ENCODE measurements around the gene CNIH2.
A peak's percentile ranks its signal among the peaks of the same experiment; 100 is the strongest.
"Not testable (repeated sequence)": the region's sequence is repeated elsewhere in the genome, so short reads cannot be mapped to it uniquely, and the experiment has no call there.

The CNIH2 gene

DNA sequence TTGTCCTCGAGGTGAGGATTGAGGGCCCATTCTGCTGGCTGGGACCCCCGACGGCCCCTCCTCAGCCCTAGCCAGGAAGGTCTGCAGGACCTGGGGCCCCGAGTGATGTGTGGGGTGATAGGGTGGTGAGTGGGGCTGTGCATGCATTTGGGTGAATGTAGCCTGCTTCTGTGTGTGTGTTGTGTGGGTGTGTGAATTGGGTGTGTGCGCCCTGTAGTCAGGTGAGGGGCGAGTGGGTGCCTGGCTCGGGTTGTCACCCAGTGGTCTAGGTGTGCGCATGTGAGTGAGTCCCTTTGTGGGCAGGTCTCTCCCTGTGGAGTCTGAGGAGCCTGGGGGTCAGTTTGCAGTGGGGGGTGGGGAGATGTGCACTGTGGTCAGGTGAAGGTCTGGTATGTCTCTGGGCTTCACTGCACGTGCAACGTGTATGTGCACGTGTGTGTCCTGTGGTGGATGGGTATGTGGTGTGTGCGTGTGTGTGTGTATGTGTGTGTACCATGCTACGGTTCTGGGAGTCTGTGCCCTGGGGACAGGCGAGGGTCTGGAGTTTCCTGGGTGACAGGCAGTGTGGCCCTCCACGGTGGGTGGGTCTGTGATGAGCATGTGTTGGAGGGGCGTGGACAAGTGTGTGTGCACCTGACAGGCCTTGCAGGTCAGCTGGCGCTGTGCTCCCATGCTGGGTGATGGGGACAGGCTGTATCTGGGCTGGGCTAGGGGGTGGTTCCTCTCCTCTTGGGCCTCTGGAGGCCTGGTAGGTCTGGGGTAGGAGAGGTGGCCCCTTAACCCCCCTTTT lies 14.8 kb downstream of the CNIH2 start:
- no peak for DNase-seq

DNA sequence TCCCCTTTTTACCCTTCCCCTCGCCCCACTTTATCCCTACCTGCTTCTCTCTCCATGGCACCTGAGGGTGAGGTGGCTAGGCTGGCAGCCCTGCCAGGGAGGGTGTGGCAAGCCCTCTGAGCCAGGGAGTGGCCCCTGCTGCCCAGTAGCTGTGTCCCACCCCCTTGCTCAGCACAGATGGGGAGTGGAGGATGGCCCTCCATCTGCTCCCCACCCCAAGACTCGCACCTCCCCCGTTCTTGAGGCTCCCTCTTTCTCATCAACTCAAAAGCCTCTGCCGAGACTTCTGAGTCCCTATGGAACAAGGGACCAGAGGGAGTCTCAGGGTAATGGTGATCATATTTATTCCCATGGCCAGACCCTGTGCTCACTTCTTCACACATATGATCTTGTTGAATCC lies 15.4 kb downstream of the CNIH2 start:
- DNase-seq, result no peak

DNA sequence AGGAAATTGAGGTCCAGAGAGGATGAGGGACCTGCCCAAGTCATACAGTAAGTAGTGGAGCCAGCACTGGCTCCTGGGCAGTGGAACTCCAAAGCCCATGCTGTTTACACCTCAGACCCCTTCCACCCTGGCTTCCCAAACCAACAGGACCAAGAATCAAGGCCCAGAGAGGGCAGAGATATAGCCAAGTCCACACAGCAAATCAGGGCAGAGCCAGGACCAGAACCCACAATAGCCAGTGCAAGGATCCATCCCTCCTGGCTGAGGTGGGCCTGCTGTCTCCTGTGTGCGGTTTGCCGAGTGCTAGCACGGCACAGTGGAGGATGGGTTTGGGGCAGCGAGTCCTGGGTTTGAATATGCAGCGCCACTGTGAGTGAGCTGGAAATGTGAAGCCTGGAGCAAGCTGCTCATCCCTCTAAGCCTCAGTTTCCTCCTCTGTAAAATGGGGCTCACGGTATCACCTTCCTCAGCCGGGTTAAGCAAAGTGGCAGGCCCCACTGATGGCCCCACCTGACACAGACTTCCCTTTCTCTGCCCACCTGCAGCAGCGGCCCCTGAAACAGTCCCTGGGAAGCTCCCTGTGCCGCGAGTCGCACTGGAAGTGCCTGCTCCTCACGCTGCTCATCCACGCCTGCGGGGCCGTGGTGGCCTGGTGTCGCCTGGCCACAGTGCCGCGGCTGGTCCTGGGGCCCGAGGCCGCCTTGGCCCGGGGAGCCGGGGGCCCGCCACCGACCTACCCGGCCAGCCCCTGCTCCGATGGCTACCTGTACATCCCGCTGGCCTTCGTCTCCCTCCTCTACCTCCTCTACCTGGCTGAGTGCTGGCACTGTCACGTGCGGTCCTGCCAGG lies 16.0 kb downstream of the CNIH2 start:
- DNase-seq, result no peak

DNA sequence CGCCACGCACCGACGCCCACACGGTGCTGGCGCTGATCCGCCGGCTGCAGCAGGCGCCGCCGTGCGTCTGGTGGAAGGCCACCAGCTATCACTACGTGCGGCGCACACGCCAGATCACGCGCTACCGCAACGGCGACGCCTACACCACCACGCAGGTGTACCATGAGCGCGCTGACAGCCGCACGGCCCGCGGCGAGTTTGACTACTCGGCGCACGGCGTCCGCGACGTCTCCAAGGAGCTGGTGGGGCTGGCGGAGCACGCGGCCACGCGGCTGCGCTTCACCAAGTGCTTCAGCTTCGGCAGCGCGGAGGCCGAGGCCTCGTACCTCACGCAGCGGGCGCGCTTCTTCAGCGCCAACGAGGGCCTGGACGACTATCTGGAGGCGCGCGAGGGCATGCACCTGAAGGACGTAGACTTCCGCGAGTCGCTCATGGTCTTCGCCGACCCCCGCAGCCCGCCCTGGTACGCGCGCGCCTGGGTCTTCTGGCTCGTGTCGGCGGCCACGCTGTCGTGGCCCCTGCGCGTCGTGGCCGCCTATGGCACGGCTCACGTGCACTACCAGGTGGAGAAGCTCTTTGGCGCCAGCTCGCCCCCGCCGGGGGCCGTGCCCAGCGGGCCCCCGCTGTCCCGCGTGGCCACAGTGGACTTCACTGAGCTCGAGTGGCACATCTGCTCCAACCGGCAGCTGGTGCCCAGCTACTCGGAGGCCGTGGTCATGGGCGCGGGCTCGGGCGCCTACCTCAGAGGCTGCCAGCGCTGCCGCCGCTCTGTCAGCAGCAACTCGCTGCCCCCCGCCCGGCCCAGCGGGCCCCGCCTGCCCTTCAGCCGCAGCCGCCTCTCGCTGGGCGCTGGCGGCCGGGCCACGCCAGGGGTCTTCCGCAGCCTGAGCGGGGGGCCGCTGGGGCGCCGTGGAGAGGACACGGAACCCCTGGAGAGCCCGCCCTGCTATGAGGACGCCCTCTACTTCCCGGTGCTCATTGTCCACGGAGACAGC lies 16.9 kb downstream of the CNIH2 start:
- DNase-seq, result no peak

DNA sequence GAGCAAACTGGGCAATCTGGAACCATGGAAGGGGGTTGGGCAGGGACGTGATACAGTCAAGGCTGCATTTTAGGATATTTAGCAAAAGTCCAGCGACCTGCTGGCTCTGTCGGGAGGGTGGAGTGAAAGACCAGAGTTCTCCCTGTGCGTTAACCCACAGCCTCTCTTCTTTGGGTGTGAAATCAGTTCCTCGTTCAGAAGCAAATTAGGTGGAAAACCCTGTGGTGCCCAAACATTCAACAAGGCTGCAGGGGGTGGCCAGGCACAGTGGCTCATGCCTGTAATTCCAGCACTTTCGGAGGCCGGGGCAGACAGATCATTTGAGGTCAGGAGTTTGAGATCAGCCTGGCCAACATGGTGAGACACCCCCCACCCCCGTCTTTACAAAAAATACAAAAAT lies 19.6 kb downstream of the CNIH2 start:
- DNase-seq, result no peak

DNA sequence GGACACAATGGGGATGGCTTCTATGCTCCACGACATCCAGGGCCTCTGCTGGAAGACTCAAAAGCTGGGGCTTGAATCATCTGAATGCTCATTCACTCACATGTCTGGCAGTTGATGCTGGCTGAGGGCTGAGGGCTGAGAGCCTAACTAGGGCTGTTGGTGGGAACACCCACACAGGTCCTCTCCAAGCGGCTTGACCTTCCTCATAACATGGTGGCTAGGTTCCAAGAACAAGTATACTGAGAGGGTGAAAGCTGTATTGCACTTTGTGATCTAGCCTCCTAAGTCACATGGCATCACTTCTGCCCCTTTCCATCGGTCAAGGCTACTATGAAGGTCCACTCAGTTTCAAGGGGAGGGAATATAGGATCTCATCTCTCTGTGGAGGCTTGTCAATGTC lies 21.2 kb downstream of the CNIH2 start:
- no peak for DNase-seq

DNA sequence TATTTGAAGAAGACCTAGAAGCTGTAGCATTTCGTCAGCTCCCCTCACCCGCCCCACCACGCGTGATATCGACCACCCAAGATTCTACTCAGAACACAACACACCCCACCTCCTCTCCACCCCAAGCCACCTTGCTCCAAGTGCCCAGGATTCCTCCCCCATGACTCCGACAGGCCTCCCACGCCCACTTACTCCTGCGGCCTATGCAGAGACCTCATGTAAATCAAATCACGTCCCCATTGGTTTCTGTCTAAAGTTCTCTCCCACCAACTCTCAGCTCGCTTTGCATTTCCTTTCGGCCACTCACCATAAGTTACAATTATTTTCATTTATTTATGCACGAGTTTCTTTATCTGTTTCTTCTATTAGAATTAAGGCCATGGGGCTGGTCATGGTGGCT lies 24.7 kb downstream of the CNIH2 start:
- DNase-seq, result no peak

DNA sequence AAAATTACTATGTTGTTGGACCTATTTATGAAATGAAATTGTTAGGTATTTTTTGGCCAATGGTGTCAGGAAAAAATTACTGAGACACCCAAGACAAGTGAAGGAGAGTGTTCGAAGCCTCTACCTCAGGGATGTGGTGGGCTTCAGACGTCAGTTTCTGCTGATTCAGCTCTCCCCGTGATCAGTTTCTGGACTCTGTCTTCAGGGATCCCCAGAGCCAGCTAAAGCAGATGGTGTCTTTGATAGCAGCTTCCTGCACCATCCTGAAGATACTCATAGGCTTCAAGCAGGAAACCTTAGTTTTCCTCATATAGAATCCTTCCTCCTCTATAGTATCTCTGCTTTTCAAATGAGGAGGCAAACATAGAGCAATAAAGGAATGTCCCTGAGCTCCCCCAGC lies 31.5 kb downstream of the CNIH2 start:
- no peak for DNase-seq

DNA sequence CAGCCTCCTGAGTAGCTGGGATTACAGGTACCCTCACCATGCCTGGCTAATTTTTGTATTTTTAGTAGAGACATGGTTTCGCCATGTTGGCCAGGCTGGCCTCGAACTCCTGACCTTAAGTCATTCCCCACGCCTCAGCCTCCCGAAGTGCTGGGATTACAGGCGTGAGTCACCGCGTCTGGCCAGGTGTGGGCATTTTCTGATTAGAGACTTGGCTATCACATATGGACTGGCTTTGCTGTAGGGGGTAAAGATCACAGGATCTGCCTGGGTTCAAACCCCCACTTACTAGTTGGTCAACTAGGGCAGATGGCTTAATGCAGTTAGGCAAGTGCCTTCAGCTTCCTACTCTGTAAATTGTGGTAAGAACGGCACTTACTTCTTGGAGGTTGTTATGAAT lies 32.3 kb downstream of the CNIH2 start:
- DNase-seq, result no peak

DNA sequence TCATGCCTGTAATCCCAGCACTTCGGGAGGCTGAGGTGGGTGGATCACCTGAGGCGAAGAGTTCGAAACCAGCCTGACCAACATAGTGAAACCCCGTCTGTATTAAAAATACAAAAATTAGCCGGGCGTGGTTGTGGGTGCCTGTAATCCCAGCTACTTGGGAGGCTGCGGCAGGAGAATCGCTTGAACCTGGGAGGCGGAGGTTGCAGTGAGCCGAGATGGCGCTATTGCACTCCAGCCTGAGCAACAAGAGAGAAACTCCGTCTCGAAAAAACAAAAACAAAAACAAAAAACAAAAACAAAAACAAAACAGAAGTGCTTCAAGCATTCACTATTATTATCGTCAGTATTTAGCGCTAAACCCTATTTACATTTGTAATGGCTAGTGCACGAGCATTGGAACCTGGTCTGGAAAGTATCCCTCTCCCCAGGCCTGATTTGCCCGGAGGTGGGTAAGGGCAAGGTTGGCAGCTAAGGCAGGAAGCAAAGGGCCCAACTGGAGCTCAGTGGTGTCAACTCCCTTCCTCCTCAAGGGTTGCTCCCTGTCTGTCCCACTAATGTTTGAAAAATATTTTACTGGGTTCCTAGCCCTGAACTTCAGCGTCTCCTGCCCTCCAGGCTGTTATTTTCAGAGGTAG lies 32.9 kb downstream of the CNIH2 start:
- DNase-seq, result not testable (repeated sequence)

DNA sequence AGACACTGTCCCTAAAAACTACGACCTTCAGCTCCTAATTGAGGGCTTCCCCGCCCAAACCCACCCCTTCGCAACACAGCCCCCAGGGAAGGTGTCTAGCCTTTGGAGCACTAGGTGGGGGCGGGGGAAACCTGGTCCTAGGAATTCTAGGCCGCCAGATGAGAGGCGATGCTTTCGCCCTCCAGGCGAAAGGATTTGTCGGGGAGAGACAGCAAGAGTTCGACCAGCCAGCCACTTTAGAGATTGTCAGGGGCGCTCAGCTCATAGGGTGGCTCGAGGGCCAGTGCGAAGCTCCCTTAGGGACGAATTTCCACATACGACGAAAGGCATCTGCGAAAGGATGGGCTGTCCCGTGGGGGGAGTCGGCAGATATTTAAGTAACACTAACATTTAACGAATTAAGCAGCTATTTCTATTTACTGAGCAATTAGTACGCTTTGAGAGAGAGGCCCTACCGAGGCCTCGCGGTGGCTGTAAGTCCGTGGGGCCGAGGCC lies 33.5 kb downstream of the CNIH2 start:
- no peak for DNase-seq

DNA sequence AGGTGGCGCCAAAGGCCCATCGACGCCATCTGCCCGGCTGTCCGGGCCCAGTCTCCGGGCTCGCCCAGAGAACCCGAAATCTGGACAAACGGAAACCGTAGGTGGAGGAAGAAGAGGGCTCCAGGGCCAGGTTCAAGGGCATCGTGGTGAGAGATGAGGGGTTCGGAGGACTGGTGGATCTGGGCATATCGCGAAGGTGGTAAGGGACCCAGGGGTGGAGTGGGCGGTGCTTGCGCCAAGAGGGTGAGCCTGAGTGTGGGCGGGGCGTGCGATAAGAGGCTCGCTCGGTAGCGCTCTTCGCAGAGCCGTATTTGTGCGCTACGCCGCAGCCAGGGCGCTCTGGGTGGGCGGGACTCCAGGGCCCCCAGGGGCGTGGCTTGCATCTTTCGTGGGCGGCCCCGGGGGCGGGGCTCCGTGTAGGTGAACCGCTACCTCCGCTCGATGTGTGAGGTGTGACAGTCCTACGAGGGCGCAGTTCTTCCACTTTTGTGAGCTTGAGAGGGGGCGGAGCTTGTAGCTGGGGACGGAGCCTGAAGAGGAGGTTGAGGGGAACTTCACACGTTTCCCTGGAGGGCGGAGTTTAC lies 34.1 kb downstream of the CNIH2 start:
- DNase-seq, result peak; percentile 99

DNA sequence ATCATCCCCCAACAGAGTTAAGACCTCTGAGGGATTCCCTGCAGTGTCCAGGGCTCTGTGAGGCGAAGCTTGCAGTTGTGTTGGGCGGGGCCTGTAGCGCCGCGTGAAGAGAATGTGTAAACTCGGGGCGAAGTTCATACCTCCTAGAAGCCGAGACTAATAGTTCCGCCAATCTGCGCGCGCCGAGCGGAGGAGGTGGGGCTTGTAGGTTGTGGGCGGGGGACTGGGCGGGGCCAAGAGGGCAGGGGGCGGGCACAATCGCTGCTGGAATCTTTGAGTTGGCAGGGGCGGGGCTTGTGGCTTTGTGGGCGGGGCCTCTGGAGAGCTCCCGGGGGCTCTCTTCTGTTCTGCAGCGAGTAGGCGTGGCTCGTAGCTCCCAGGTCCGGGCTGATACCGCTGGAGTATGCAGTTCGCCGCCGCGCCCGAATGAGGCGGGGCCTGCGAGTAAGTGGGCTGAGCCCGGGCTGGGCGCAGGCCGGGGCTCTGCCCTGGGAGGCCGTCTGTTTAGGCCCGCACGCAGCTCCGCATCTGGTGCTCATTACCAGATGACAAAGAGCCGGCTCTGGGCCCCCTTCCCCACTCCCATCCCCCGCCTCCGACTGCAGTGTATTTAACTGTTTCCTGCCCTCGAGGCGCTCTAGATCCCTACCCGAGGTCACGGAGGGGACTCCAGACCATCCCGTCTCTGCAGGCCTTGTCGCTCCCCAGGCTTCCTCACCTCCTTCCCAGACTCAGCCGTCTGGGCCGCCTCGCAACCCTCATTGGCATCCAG lies 34.8 kb downstream of the CNIH2 start:
- peak; percentile 99 for DNase-seq

DNA sequence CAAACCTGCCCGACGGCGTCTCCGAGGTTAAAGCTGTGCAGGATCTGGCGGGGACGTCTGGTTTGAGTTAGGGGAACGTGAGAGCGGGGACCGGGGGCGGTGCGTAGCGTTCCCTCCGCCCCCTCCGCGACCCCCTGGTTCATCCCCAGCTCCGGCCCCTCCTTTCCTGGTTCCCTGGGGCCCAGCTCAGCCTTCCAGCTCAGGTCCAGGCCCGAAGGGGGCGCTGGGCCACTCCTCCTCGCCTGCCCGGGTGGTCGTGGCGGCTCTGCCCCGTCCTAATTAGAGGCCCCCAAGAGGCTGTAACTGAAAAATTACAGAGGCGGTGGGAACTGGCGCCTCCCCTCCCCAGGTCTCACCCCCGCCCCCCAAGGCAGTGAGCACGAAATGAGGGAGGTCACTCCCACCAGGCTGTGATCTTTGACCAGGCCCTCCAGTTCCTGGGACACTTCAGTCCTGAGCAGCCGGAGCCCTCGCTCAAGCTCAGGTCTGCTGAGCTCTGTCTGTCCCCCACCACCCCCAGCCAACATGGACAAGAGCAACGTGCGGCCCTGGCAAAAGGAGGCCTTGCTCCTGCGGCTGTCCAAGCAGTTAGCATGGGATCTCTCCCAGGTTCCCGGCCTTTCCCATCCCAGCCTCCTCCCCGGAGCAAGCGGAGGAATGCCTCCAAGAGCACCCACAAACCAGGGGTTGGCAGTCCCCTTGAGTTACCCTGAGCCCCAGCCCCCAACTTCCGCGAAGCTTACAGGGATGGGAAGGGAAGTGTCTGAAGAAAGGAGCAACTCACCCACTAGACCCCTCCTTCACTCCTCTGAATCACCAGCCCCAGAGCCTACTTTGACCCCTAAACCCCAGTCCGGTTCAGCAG lies 35.6 kb downstream of the CNIH2 start:
- DNase-seq, result no peak

DNA sequence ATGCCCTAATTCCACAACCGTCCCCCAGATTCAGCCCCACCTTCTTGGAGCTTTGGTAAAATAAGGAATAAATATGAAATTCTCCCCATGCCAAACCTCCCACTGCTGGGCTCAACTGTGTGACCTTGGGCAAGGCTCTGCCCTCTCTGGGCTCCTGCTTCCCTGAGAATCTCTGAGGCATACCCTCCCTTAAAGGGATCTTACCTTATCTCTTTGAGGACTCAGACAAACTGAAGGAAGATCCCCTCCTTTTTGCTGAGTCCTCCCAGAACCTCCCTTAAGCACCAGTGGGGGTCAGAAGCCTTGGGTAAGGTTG lies 36.2 kb downstream of the CNIH2 start:
- no peak for DNase-seq

DNA sequence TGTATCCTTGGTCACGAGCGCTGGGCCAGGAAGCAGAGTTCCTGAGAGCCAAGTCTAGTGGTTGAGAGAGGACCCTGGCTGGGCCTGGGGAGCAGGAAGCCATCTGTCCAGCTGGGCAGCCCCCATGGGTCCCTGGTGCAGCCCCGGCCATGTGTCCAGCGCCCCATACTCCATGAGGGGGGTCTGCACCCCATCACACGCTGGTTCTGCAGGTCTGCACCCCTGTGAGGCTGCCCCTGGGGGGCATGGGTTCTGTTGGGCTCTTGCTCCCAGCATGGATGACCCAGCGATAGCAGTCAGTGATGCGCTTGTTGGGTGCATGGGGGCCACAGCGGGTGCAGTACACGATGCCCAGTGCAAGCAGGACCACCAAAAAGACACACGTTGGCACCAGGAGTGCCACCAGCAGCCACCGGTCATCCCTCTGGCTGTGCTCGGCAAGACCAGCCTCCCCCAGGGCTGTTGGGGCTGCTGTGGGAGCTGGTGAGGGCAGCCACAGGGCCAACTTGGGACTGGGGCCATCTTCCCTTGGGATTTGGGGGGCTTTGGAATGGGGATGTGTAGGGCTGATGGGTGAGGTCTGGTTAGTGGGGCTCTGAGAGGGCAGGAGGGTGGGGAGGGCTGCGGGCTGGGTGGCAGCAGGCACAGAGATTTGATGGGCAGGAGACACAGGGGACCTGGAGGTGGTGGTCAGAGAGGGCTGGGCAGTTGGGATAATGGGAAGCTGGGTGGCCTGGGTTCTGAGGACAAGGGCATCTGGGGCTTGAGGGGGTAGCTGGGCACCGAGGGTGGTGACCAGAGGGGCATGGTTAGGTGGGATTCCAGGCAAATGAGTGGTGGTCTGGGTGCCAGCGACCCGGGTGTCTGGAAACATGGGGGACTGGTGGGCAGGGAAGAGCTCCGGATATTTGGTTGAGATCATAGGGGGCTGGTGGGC lies 36.9 kb downstream of the CNIH2 start:
- no peak for DNase-seq

DNA sequence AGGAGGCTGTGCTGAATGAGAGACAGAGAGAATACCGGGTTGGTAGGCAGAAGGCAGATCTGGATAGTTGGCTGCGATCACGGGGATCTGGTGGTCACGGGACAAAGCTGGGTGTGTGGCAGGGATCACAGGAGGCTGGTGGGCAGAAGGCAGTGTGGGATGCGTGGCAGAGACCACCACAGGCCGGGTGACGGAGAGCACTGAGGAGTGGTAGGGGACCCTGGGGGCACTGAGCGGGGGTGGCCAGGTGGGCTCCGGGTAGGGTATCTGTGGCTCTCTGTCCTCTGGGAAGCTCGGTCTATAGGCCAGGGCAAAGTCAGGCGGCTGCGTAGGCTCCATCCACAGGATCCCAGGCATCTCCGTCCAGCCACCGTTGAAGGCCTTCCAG lies 37.5 kb downstream of the CNIH2 start:
- DNase-seq, result no peak

DNA sequence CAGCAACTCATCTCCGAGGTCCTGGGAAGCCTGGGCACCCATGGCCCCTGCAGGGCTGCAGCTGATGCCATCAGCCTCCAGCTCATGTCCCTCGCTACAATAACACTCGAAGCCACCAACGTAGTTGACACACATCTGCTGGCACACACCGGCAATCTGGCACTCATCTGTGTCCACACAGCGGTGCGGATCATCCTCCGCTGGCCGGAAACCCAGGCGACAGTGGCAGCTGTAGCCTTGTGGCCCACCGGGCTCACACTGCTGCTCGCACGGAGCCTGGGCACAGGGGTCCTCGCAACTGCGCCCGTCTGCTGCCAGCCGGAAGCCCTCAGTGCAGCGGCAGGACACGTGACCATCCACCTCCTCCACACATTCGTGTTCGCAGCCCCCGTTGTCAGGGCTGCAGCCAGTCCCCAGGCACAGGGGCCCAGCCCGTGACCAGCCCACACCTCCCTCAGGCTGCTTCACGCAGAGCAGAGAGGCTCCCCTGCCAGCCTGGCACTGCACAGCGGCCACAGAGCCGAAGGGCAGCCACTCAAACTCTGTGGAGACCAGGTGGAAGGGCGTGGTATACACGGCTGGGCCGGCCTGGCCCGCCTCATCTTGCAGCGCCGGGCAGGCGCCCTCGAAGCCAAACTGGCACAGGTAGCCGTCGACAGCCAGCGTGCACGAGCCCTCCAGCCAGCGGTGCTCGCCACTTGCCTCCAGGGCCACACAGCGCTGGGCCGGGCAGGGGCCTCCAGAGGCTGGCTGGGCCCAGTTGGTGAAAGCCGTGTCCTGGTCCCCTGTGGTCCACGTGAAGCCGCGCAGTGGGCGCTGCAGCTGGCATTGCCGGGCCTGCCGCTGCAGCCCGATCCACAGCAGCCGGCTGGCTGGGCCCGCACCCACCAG lies 38.2 kb downstream of the CNIH2 start:
- no peak for DNase-seq
